GM19351 (cell line): ENCODE measurements around the gene INMT.
A peak's percentile ranks its signal among the peaks of the same experiment; 100 is the strongest.

Source experiments
- ATAC-seq: cut with Tn5 transposase; IDR thresholded peaks from one replicate; pipeline ENCODE4 v1.9.1; 2021; ENCODE audit warnings: mild to moderate bottlenecking, moderate library complexity; ENCODE audit not compliant: unreplicated experiment

The INMT gene

GRCh38 chr7:30727061-30727945 is 24.6 kb upstream of the INMT start:
- ATAC-seq = peak; percentile 59

- ATAC-seq = no peak
Measured at GRCh38 chr7:30728591-30729100, 23.3 kb upstream of the INMT start.

- no peak for ATAC-seq
Measured at GRCh38 chr7:30729642-30730041, 22.3 kb upstream of the INMT start.

GRCh38 chr7:30730097-30730496 is 21.8 kb upstream of the INMT start:
- no peak for ATAC-seq

GRCh38 chr7:30730996-30731395 is 20.9 kb upstream of the INMT start:
- no peak for ATAC-seq

GRCh38 chr7:30731581-30731980 is 20.4 kb upstream of the INMT start:
- ATAC-seq = no peak

GRCh38 chr7:30732606-30733005 is 19.3 kb upstream of the INMT start:
- no peak for ATAC-seq

- ATAC-seq = no peak
Measured at GRCh38 chr7:30733216-30733615, 18.7 kb upstream of the INMT start.

- ATAC-seq = no peak
Measured at GRCh38 chr7:30733691-30734090, 18.2 kb upstream of the INMT start.

GRCh38 chr7:30734497-30734896 is 17.4 kb upstream of the INMT start:
- ATAC-seq = no peak

- ATAC-seq = no peak
Measured at GRCh38 chr7:30735631-30736030, 16.3 kb upstream of the INMT start.

- ATAC-seq = no peak
Measured at GRCh38 chr7:30736291-30736690, 15.6 kb upstream of the INMT start.

GRCh38 chr7:30738026-30738915 is 13.7 kb upstream of the INMT start:
- ATAC-seq = no peak

- ATAC-seq = no peak
Measured at GRCh38 chr7:30739691-30740090, 12.2 kb upstream of the INMT start.

GRCh38 chr7:30740417-30741181 is 11.3 kb upstream of the INMT start:
- peak; percentile 76 for ATAC-seq

GRCh38 chr7:30741289-30741688 is 10.6 kb upstream of the INMT start:
- no peak for ATAC-seq

- ATAC-seq = no peak
Measured at GRCh38 chr7:30743371-30744074, 8.4 kb upstream of the INMT start.

GRCh38 chr7:30744075-30744417 is 7.9 kb upstream of the INMT start:
- no peak for ATAC-seq

- ATAC-seq = no peak
Measured at GRCh38 chr7:30745261-30745941, 6.5 kb upstream of the INMT start.

GRCh38 chr7:30750010-30750409 is 1.9 kb upstream of the INMT start:
- no peak for ATAC-seq
